Activated CD8-positive, alpha-beta memory T cell treated with anti-CD3 and anti-CD28 coated beads for 36 hours (primary cell): ENCODE results near the gene MMP1. TPM values are rescaled to one million over a fixed set of nuclear protein-coding genes. Genes with fewer than 3 reads are reported as not detected.
"Not testable (repeated sequence)": the region's sequence is repeated elsewhere in the genome, so short reads cannot be mapped to it uniquely, and the experiment has no call there.

Experiments
- CTCF ChIA-PET: fragments of 350-600 bp; sonication (Branson Sonifier 250); formaldehyde crosslinking; loops from one replicate; lab custom pipeline; 2021; ENCODE audit warnings: antibody characterized with exemption; lab: Charles Lee
- POLR2A ChIA-PET: fragments of 350-600 bp; sonication (Branson Sonifier 250); formaldehyde crosslinking; loops from one replicate; lab custom pipeline; 2021; ENCODE audit warnings: antibody characterized with exemption; lab: Charles Lee
- total RNA-seq, 2 experiments: library from RNA; stranded (reverse); gene quantifications; one replicate each; pipeline ENCODE4 v1.2.3, GENCODE V29; 2021

The MMP1 gene
- total RNA-seq, 2 experiments from 2014 or later: not detected

DNA sequence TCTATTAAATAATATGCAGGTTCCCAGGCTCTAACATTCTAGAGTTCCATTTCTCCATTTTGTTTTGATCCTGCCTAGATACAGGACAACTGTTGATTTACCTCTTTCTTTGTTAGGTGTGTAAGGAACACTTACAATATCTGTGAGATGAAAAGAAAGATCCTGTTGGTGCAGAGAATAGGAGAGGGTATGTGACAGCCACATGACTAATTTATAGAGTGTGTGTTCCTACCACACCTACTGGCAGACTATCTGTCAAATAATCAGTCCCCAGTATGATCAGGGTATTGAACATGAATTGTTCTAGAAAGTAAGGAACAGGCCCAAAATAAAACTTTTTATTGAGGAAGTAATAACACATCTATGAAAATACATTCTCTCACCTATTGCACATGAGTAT is 27.8 kb downstream of the MMP1 start:
- ChIA-PET CTCF (no interaction called here), POLR2A (no interaction called here)

DNA sequence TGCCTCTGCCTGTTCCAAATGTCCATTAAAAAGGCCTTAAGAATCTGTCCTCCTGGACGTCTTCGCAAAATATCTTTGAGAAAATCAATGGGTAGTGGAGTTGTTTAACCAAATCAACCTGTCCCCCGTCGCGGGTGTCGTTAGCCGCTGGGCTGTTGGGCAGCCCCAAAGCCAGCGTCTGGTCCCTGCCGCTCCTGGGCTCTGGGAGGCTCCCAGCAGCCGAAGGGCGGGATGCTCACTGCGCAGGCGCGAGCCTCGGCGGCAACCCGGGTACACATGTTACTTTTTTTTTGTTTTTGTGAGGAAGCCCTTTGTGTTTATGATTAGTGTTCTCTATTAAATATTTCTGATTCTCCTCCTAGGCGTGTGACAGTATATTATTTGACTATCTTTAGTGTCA is 30.2 kb downstream of the MMP1 start:
- ChIA-PET POLR2A (no interaction called here), CTCF (no interaction called here)

DNA sequence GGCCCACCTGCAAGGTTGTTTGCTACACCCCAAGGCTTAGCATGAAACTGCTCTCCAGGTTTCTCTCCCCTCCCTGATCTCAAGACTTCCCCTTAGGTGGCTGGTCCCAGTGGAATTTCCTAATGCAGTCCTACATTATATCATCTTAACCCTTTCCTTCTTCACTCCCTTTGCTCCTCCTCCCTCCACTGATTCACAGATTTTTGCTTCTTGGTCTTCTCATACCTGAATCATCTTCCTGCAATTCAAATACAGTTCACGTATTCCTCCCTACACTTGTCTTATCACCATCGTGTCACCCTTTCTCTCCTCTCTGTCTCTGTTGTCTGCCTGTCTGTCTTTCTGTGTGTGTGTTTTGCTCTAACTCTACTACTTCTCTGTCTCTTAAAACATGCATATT is 34.5 kb downstream of the MMP1 start:
- CTCF ChIA-PET: no interaction called here
- POLR2A ChIA-PET: no interaction called here

DNA sequence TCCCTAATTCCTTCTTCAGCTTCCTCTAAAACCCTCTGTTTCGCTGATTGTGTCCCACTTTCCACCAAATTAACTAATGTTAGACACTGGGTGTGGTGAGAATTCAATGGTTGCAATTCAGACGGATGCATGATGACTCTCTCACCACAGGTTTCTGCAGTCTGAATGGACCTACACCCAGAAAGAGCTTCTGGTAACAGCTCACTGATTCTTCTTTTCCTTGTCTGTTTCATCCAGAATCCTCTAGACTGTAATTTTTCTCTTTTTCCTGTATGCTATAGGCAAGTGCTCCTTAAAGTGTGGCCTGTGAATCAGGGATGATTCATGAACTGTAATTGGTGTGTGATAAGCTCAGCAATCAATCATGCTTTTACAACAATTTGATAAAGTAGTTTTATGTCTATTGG is 35.6 kb downstream of the MMP1 start:
- ChIA-PET CTCF (no interaction called here), POLR2A (no interaction called here)

DNA sequence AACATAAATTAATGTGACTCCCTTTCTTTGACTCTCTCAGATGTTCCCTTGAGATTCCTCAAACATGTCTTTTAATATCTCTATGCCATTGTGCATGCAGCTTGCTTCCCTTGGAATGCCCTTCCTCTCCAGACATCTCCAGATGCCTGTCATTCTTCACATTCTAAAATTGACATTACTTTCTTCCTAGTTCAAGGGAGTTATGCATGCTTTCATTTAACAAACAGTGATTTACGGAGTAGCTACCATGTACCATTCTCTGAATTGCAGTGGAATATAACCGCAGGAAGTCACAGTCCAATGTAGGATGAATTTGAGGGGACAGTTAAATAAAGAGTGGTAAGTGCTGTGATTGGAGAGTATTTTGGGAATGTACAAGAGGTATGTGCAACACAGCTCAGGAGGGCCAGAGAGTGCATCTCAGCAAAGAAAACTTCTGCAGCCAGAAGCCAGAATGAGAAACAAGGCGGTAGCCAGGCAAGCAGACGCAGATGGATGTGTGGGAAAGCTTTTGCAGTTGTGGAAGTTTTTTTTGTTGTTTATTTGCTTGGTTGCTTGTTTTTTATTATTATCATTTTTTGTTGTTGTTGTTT is 36.2 kb downstream of the MMP1 start:
- ChIA-PET CTCF (no interaction called here), POLR2A (no interaction called here)

DNA sequence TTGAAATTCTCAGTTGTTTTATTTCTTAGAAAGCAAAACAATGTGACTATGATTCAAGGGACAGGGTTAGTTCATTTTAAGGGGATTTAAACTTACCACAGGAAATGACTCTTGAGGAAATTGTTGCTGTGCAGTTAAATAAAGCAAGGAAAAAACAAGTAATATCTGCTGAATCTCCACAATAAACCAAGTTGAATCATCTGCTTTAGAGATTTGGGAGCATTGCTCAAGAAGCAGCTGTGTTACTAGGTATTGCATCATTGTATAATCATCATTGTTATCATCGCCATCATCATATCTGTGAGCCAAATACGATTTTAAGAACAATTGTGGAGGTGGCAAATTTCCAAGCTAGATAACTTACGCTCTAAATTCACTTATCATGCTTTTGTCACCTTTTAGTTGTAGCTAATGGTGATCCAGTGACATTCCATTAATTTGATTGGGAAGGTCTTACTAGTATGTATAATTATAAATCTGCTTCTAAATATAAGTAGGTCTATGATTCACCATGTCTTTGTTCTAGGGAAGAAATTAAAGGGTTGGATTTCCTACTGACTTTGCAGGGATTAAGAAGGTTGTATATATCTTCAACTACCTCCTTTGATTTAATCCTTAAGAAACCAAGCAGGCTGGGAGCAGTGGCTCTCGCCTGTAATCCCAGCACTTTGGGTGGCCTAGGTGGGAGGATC is 37.5 kb downstream of the MMP1 start:
- ChIA-PET CTCF (no interaction called here), POLR2A (no interaction called here)

DNA sequence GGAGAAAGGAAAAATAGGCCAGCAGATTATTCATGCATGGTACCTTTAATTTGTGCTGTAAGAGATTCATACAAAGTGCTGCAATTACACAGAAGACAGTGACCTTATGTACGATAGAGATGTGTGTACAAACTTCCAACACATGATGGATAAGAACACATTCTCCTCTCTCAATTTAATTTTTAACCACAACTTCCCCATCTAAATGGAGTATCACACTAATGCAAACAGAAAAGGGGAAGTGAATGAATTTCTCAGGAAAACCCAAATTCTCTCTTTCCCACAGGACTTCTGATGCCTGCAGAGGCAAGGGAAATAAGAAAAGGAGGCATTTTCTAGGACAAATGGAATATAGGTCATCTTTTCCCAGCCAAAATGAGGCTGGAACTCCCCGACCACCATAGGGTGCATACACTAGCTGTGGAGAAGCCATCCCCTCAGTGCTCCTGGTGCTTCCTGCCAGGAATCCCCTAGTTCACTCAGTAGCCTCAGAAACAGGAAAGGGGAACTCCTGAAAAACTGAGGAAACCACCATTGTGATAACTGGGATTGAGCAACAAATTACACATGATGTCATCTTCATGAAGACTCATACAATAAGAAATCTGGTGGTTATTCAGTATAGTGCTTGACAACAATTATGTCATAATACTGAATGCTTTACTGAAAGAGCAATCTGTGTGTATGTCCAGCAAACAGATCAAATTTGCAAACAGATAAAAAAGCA is 40.0 kb downstream of the MMP1 start:
- POLR2A ChIA-PET: no interaction called here
- CTCF ChIA-PET: no interaction called here

DNA sequence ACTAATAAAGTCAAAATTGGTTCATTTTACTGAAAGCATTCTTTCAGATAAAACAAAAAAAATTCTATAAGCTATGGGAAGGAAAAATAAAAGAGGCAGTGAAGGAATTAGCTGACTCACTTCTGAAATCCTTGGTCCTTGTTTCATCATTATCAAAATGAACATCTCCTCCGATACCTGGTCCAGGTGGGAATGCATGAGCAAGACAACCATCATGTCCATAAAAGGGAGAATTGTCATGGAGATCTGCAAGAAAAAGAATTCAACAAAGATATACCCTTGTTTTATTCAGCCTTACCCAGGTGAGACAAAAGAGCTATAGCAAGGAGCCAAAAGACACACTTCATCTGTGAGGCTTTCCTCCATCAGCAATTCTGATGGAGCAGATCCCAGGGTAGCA is 44.7 kb downstream of the MMP1 start:
- POLR2A ChIA-PET: no interaction called here
- CTCF ChIA-PET: no interaction called here

DNA sequence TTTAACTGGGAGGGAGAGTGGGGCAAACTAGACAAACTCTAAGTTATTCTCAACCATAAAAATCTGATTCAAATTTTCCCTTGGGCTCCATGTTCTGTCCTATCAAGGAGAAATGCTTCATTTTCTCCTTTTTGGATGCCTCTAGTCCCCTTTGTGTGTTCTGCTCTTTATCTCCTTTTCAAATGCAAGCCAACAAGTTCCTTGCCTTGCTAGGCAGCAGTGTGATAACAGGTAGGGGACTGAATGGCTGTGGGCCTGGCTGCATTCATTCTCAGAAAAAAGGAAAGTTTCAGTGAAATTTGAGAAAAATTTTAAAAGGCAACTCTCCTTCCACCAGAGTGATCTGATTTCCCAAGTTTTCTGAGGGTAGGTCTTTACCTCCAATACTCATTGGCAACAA is 46.3 kb downstream of the MMP1 start:
- CTCF ChIA-PET: no interaction called here
- POLR2A ChIA-PET: no interaction called here

DNA sequence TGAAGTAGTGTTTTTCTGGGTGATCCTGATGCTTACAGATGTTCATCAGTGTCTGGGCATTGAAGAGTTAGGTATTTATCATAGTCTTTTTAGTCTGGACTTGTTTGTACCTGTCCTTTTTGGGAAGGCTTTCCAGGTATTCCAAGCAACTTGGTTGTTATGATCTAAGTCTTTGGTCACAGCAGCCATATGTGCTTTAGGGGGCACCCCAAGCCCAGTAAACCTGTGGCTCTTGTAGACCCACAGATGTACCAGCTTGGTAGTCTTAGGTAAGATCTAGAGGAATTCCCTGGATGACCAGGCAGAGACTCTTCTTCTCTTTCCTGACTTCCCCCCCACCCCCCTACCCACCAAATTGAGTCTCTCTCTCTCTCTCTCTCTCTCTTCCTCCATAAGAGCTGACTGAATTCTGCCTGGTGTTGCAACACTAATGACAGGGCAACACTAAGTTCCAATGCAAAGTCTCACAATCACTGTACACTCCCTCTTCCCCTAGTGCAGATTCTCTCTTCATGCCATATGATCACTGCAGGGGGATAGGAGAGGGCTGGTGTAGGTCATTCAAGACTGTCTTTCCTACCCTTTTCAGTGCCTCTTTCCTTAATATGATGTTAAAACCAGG is 48.7 kb downstream of the MMP1 start:
- ChIA-PET POLR2A (no interaction called here), CTCF (no interaction called here)

DNA sequence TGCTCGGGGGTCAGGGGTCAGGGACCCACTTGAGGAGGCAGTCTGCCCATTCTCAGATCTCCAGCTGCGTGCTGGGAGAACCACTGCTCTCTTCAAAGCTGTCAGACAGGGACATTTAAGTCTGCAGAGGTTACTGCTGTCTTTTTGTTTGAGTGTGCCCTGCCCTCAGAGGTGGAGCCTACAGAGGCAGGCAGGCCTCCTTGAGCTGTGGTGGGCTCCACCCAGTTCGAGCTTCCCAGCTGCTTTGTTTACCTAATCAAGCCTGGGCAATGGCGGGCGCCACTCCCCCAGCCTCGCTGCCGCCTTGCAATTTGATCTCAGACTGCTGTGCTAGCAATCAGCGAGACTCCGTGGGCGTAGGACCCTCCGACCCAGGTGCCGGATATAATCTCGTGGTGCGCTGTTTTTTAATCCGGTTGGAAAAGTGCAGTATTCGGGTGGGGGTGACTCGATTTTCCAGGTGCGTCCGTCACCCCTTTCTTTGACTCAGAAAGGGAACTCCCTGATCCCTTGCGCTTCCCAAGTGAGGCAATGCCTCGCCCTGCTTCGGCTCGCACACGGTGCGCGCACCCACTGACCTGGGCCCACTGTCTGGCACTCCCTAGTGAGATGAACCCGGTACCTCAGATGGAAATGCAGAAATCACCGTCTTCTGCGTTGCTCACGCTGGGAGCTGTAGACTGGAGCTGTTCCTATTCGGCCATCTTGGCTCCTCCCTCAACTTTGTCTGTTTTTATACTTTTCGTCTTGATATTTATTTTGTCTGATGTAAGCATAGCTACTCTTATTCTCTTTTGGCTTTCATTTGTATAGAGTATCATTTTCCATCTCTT is 51.0 kb downstream of the MMP1 start:
- POLR2A ChIA-PET: not testable (repeated sequence)

More for the DNA sequence above, 51.0 kb downstream of the MMP1 start:
- CTCF ChIA-PET: not testable (repeated sequence)

Other genes starting within 250 kb of the MMP1 start
- not detected for gene MMP20, start 172.8 kb downstream of the MMP1 start, total RNA-seq
- gene MMP27, start 92.4 kb downstream of the MMP1 start, total RNA-seq: not detected
- gene MMP8, start 73.2 kb downstream of the MMP1 start, total RNA-seq: not detected
- not detected for gene MMP10, start 17.5 kb downstream of the MMP1 start, total RNA-seq
- gene MMP3, start 45.4 kb upstream of the MMP1 start, total RNA-seq: not detected
- not detected for gene MMP12, start 76.8 kb upstream of the MMP1 start, total RNA-seq
- gene MMP13, start 157.6 kb upstream of the MMP1 start, total RNA-seq: not detected